SK-N-SH treated with all-trans-retinoic acid at 6 μM for 48 hours (cell line): ENCODE data around the gene SYT7.
A peak's percentile ranks its signal among the peaks of the same experiment; 100 is the strongest.

Source experiments
- ATAC-seq: fragments of 200-7000 bp; cut with Tn5 transposase; 3 replicates; pipeline ENCODE4 v1.9.1; 2020; ENCODE audit warnings: mild to moderate bottlenecking, moderate library complexity
- ARNTL ChIP-seq: fragments of 450-650 bp; formaldehyde crosslinking; IDR thresholded peaks from 2 replicates; pipeline ENCODE4 v1.5.0; 2020; ENCODE audit warnings: low read depth, mild to moderate bottlenecking, moderate library complexity, borderline replicate concordance
- BACH2 ChIP-seq: fragments of 250-450 bp; sonication (Bioruptor Pico); IDR thresholded peaks from 2 replicates; pipeline ENCODE4 v1.9.0; 2021; ENCODE audit warnings: mild to moderate bottlenecking, borderline replicate concordance
- CREB5 ChIP-seq: fragments of 250-450 bp; sonication (Bioruptor Pico); IDR thresholded peaks from 2 replicates; pipeline ENCODE4 v1.5.1; 2020; ENCODE audit warnings: low read depth, mild to moderate bottlenecking, moderate library complexity
- CSDC2 ChIP-seq: fragments of 250-450 bp; sonication (Bioruptor Pico); IDR thresholded peaks from 2 replicates; pipeline ENCODE4 v1.5.0; 2020; ENCODE audit warnings: mild to moderate bottlenecking, moderate library complexity
- ESRRG ChIP-seq: fragments of 250-450 bp; sonication (Bioruptor Pico); IDR thresholded peaks from 2 replicates; pipeline ENCODE4 v1.6.1; 2021; ENCODE audit warnings: mild to moderate bottlenecking
- GLIS3 ChIP-seq: fragments of 250-450 bp; sonication (Bioruptor Pico); IDR thresholded peaks from 2 replicates; pipeline ENCODE4 v1.5.0; 2020; ENCODE audit warnings: mild to moderate bottlenecking, moderate library complexity
- ISL1 ChIP-seq: fragments of 250-450 bp; sonication (Bioruptor Pico); IDR thresholded peaks from 2 replicates; pipeline ENCODE4 v2.1.2; 2022; ENCODE audit warnings: mild to moderate bottlenecking, moderate library complexity
- OSR1 ChIP-seq: fragments of 250-450 bp; sonication (Bioruptor Pico); IDR thresholded peaks from 2 replicates; pipeline ENCODE4 v1.8.0; 2022; ENCODE audit warnings: moderate library complexity, mild to moderate bottlenecking, inconsistent platforms
- PPARA ChIP-seq: fragments of 250-450 bp; sonication (Bioruptor Pico); IDR thresholded peaks from 2 replicates; pipeline ENCODE4 v1.5.0; 2020; ENCODE audit warnings: mild to moderate bottlenecking, borderline replicate concordance
- SNAI2 ChIP-seq: fragments of 250-450 bp; sonication (Bioruptor Pico); IDR thresholded peaks from 2 replicates; pipeline ENCODE4 v1.5.0; 2020; ENCODE audit warnings: mild to moderate bottlenecking, moderate library complexity
- TCF4 ChIP-seq: fragments of 250-450 bp; sonication (Bioruptor Pico); IDR thresholded peaks from 2 replicates; pipeline ENCODE4 v1.8.0; 2021; ENCODE audit warnings: mild to moderate bottlenecking, moderate library complexity, borderline replicate concordance
- TOX ChIP-seq: fragments of 250-450 bp; sonication (Bioruptor Pico); IDR thresholded peaks from 2 replicates; pipeline ENCODE4 v1.8.0; 2021; ENCODE audit warnings: mild to moderate bottlenecking, moderate library complexity, borderline replicate concordance
- ZC3H10 ChIP-seq: fragments of 250-450 bp; sonication (Bioruptor Pico); IDR thresholded peaks from 2 replicates; pipeline ENCODE4 v1.5.1; 2021; ENCODE audit warnings: mild to moderate bottlenecking, moderate library complexity
- ZFP3 ChIP-seq: fragments of 250-450 bp; sonication (Bioruptor Pico); IDR thresholded peaks from 2 replicates; pipeline ENCODE4 v1.5.0; 2020; ENCODE audit warnings: mild to moderate bottlenecking, moderate library complexity
- ZNF8 ChIP-seq: fragments of 450-650 bp; formaldehyde crosslinking; IDR thresholded peaks from 2 replicates; pipeline ENCODE4 v1.5.0; 2020; ENCODE audit warnings: mild to moderate bottlenecking, moderate library complexity
- TF ChIP-seq, protein P1 (sequence below): fragments of 250-450 bp; sonication (Bioruptor Pico); IDR thresholded peaks from 2 replicates; pipeline ENCODE4 v1.8.0; 2021; ENCODE audit warnings: low read depth, mild to moderate bottlenecking, moderate library complexity, borderline replicate concordance

Gene SYT7

DNA sequence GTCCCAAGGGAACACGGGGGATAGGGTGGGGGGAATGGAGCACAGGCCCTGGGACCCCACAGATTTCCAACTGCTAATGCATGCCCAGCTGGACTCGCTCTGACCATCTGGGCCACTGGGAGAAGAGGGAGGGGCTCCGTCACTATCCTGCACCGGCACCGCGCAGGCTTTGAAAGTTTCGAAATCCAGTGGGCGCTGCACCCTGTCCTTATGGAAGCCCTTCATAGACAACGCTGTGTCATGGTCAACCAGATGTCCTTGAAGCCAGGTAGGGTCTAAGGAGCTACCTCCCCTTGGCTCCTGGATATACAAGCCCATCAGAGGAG lies 42.3 kb downstream of the SYT7 start:
- TF ChIP-seq SNAI2 (CRISPR knock-in tag) (no peak), TOX (CRISPR knock-in tag) (no peak), ZC3H10 (CRISPR knock-in tag) (no peak), CSDC2 (no peak), BACH2 (no peak)
- TF ChIP-seq, all 23 proteins: peak for 0
- no peak for ATAC-seq

- ATAC-seq, result no peak; the same call in 2 of the 3 replicates
- TF ChIP-seq PPARA (no peak), GLIS3 (no peak), ARNTL (no peak), CREB5 (CRISPR knock-in tag) (no peak), ISL1 (CRISPR knock-in tag) (no peak), TOX (CRISPR knock-in tag) (no peak), BACH2 (no peak), SNAI2 (CRISPR knock-in tag) (no peak), ZNF8 (CRISPR knock-in tag) (no peak), ZFP3 (CRISPR knock-in tag) (no peak)
- TF ChIP-seq, protein P1, sequence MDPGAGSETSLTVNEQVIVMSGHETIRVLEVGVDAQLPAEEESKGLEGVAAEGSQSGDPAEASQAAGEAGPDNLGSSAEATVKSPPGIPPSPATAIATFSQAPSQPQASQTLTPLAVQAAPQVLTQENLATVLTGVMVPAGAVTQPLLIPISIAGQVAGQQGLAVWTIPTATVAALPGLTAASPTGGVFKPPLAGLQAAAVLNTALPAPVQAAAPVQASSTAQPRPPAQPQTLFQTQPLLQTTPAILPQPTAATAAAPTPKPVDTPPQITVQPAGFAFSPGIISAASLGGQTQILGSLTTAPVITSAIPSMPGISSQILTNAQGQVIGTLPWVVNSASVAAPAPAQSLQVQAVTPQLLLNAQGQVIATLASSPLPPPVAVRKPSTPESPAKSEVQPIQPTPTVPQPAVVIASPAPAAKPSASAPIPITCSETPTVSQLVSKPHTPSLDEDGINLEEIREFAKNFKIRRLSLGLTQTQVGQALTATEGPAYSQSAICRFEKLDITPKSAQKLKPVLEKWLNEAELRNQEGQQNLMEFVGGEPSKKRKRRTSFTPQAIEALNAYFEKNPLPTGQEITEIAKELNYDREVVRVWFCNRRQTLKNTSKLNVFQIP (CRISPR knock-in tag), result no peak
These were observed 43.5 kb downstream of the SYT7 start for GRCh38 chr11:61537326-61537725.

DNA sequence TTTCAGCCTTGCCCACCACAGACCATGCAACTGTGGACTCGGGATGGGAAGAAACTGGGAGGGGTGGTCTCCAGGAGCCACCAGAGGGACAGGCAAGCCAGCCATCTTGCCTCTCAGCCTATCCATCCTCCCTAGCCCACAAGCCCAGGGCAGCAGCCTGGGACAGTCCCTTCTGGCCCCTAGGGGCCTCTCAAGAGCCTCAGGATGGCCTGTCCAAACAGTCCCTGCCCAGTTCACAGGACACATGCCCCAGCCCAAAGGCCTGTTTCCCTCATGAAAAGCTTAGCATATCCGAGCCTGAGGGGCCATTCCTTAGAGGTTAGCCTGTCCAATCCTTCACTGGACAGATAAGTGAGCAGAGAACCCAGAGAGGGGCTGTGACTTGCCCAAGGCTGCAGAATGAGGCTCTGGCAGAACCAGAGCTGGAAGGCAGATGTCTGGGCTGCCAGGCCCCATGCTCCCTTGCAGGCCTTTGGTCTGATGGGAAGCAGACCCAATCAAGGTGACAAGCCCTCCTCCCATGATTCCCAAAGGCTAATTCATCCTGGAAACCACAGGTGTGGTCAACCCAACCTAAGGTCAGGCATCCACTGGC lies 44.1 kb downstream of the SYT7 start:
- peak; percentile 26; the same call in 1 of the 3 replicates for ATAC-seq
- TF ChIP-seq TOX (CRISPR knock-in tag) (no peak), SNAI2 (CRISPR knock-in tag) (no peak), ZFP3 (CRISPR knock-in tag) (no peak), GLIS3 (no peak), CSDC2 (no peak), ARNTL (no peak), OSR1 (CRISPR knock-in tag) (no peak), TCF4 (CRISPR knock-in tag) (no peak; the same call in 1 of the 2 replicates)
- TF ChIP-seq, protein P1 (CRISPR knock-in tag), result no peak

GRCh38 chr11:61535998-61536675 lies 44.7 kb downstream of the SYT7 start:
- TF ChIP-seq, protein P1 (CRISPR knock-in tag), result no peak
- no peak for TF ChIP-seq ESRRG
- TF ChIP-seq, all 23 proteins: peak for 0
- ATAC-seq, result no peak

- no peak for TF ChIP-seq BACH2
- TF ChIP-seq PPARA, result no peak
- TF ChIP-seq, all 23 proteins: peak for 0
- ATAC-seq, result no peak
These were observed 45.7 kb downstream of the SYT7 start for GRCh38 chr11:61534933-61535839.
